Measurements from ENCODE around the gene TMEM100. TPM values are rescaled to one million over a fixed set of nuclear protein-coding genes. Genes with fewer than 3 reads are reported as not detected.

The TMEM100 gene
- total RNA-seq, 1 donor from 2014 or later: 21.4 TPM

DNA sequence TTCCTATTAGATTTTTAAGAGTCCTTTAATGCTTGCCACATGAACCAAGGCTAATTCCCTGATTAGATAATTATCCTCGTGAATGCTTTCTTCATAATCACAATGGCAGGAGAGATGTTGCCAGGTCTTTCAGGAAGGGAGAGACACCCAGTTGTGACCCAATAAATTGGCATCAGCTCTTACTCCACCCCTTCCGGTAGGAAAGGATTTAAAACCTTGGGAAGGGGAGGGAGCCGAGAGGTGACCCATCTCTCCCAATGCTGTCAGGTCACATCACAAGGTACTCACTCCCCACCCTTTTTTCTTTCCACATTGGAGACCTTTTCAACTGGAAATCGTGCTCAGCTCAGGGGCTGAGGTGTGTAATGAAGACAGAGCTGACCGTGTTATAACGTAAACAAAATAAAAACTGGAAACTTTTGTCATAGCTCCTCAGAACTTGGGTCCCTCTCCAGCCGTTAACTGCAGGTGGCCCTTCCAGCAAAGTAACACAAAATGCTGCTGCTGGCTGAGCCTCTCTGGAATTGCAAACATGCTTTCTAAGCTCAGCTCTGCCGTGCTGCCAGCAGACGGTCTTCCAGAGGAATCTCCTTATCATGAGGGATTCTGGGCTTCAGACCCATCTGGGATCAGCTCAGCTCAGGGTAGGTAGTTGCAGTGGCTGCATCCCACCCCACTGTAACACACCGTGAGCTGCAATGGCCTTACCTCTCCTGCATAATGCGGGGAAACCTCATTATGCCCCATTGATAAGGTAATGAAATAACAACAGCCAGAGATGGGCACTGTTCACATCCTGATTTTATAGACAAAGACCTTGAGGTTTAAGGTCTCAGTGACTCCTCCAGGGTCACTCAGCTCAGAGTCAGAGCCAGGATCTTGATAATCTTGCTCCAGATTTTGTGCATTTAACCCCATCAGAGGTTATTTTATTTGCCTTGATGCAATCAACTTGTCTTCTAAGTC is 15.6 kb downstream of the TMEM100 start:
- H3K27ac Mint-ChIP-seq: peak overlapping the region; percentile 2
- no peaks in the 10 kb centered on the region for H3K36me3 Mint-ChIP-seq
- peaks cover 4% of the 10 kb centered on the region for H3K9me3 Mint-ChIP-seq
- H3K27me3 Mint-ChIP-seq: no peaks in the 10 kb centered on the region
- TF ChIP-seq, protein P1, sequence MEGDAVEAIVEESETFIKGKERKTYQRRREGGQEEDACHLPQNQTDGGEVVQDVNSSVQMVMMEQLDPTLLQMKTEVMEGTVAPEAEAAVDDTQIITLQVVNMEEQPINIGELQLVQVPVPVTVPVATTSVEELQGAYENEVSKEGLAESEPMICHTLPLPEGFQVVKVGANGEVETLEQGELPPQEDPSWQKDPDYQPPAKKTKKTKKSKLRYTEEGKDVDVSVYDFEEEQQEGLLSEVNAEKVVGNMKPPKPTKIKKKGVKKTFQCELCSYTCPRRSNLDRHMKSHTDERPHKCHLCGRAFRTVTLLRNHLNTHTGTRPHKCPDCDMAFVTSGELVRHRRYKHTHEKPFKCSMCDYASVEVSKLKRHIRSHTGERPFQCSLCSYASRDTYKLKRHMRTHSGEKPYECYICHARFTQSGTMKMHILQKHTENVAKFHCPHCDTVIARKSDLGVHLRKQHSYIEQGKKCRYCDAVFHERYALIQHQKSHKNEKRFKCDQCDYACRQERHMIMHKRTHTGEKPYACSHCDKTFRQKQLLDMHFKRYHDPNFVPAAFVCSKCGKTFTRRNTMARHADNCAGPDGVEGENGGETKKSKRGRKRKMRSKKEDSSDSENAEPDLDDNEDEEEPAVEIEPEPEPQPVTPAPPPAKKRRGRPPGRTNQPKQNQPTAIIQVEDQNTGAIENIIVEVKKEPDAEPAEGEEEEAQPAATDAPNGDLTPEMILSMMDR (conservative IDR thresholded peaks at IDR 0.05): no peak
- peaks cover 33% of the 10 kb centered on the region for H3K4me1 Mint-ChIP-seq (ENCODE audit: unreplicated experiment)
- H3K4me3 Mint-ChIP-seq: peak overlapping the region; percentile 15
- no peak for DNase-seq (ENCODE audit: extremely low spot score, unreplicated experiment)

GRCh38 chr17:55705847-55706246 is 16.8 kb downstream of the TMEM100 start:
- Mint-ChIP-seq H3K27me3 (no peaks in the 10 kb centered on the region), H3K9me3 (peaks cover 9% of the 10 kb centered on the region), H3K4me1 (ENCODE audit: unreplicated experiment) (peaks cover 28% of the 10 kb centered on the region), H3K4me3 (no peak overlapping the region), H3K36me3 (no peaks in the 10 kb centered on the region), H3K27ac (no peak overlapping the region)
- DNase-seq (ENCODE audit: extremely low spot score, unreplicated experiment): no peak
- TF ChIP-seq, protein P1 (conservative IDR thresholded peaks at IDR 0.05): no peak

DNA sequence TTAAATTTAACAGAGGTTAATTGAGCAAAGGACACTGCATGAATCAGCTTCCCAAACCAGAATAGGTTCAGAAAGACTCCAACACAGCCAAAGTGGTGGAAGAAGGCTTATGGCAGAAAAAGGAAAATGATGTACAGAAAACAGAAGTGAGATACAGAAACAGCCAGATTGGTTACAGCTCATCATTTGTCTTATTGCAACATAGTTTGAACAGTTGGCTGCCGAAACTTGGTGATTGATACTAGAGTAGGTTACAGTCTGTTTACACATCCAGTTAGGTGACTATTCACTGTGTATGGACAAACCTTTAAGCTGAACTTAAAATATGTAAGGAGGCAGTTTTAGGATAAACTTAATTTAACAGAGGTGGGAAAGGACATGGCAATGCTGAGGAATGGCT is 18.3 kb downstream of the TMEM100 start:
- Mint-ChIP-seq H3K4me1 (ENCODE audit: unreplicated experiment) (peaks cover 27% of the 10 kb centered on the region), H3K9me3 (peaks cover 10% of the 10 kb centered on the region), H3K27ac (peak overlapping the region; percentile 84), H3K27me3 (no peaks in the 10 kb centered on the region), H3K36me3 (no peaks in the 10 kb centered on the region), H3K4me3 (peak overlapping the region; percentile 69)
- TF ChIP-seq, protein P1 (conservative IDR thresholded peaks at IDR 0.05): no peak
- DNase-seq (ENCODE audit: extremely low spot score, unreplicated experiment): no peak

GRCh38 chr17:55702150-55702549 is 20.5 kb downstream of the TMEM100 start:
- TF ChIP-seq, protein P1 (conservative IDR thresholded peaks at IDR 0.05): no peak
- Mint-ChIP-seq H3K4me3 (no peak overlapping the region), H3K27me3 (no peaks in the 10 kb centered on the region), H3K27ac (no peak overlapping the region), H3K9me3 (peaks cover 10% of the 10 kb centered on the region), H3K36me3 (no peaks in the 10 kb centered on the region), H3K4me1 (ENCODE audit: unreplicated experiment) (peaks cover 16% of the 10 kb centered on the region)
- DNase-seq (ENCODE audit: extremely low spot score, unreplicated experiment): no peak

- Mint-ChIP-seq H3K27me3 (no peaks in the 10 kb centered on the region), H3K36me3 (no peaks in the 10 kb centered on the region), H3K9me3 (peaks cover 6% of the 10 kb centered on the region), H3K27ac (no peak overlapping the region), H3K4me1 (ENCODE audit: unreplicated experiment) (peaks cover 6% of the 10 kb centered on the region), H3K4me3 (no peak overlapping the region)
- DNase-seq (ENCODE audit: extremely low spot score, unreplicated experiment): no peak
- TF ChIP-seq, protein P1 (conservative IDR thresholded peaks at IDR 0.05): no peak
Measured at GRCh38 chr17:55699181-55699860, 23.3 kb downstream of the TMEM100 start.

Data from type B pancreatic cell (in vitro differentiated cells).